ENCODE results near the gene ADAR. TPM values are rescaled to one million over a fixed set of nuclear protein-coding genes. Genes with fewer than 3 reads are reported as not detected.
"Not testable (repeated sequence)": the region's sequence is repeated elsewhere in the genome, so short reads cannot be mapped to it uniquely, and the experiment has no call there.

The ADAR gene
- 178 and 190 TPM in 2 replicates for total RNA-seq (2022)
- Bru-seq, nascent RNA: percentile 90 among the genes with signal in this experiment
- BruChase-seq, experiment 1, labeled RNA remaining after a 2-hour chase: percentile 95 among the genes with signal in this experiment
- percentile 98 among the genes with signal in this experiment for BruChase-seq, experiment 2, labeled RNA remaining after a 6-hour chase
- long read RNA-seq, full-length matches to known transcripts: 30 of 112 reads
- long read RNA-seq, partial matches to known transcripts: 50 of 112 reads
- long read RNA-seq, other reads (novel, unspliced or antisense): 32 of 112 reads

DNA sequence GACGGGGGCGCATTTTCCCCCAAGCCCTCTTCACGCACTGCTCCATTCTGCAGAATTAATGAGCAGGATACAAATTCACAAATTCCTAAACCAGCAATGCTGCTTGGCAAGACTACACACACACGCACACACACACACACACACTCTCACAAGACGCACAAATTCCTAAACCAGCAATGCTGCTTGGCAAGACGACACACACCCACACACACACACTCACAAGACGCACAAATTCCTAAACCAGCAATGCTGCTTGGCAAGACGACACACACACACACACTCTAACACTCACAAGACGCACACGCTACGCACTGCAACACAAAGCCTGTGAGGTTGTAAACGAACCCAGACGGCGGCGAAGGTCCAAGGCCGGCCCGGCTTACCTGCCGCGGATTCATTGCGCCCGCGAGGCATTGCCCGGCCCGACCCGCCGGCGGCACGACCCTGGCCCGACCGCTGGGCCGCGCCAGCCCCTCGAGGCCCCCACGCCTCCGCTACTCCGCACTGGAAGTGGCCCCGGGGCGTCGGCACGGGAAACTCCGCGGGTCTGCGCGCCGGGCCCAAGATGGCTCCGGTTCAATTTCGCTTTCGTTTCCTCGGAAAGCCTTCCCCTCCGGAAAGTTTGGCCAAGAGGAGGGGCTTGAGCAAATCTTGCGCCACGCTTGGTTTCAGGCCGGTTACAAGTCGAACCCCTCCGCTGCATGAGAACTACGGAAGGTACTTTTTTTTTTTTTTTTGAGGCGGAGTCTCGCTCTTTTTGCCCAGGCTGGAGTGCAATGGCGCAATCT lies at the start of gene ADAR:
TSS of gene ADAR (minus strand) at position 578 of the 788 bp plus-strand sequence. CDS start at position 398, 180 bp downstream.
- intact Hi-C loops (cut with micrococcal nuclease; ENCODE audit: unreplicated experiment): loop anchor here (1.0 kb wide), 1 partner anchor 50 kb away; the partner anchor contains the start of gene UBE2Q1
- Mint-ChIP-seq H3K4me3 (ENCODE audit: unreplicated experiment) (peak within 1 kb of the TSS; percentile 88), H3K36me3 (ENCODE audit: insufficient read depth, unreplicated experiment) (peaks cover 34% of the 10 kb centered on the region), H3K27ac (ENCODE audit: unreplicated experiment) (peak within 1 kb of the TSS; percentile 89), H3K9me3 (ENCODE audit: unreplicated experiment) (no peaks in the 10 kb centered on the region), H3K4me1 (ENCODE audit: low read depth, unreplicated experiment) (peaks cover 30% of the 10 kb centered on the region), H3K27me3 (ENCODE audit: insufficient read depth, unreplicated experiment) (no peaks in the 10 kb centered on the region)
- H3K36me3 ChIP-seq (ENCODE audit: control insufficient read depth, insufficient read depth, low read length): no peaks in the 10 kb centered on the region; the same call in 1 of the 2 replicates
- peak within 1 kb of the TSS; percentile 54 for H3K4me3 ChIP-seq (ENCODE audit: low read depth, low read length)
- H3K9me3 ChIP-seq: no peaks in the 10 kb centered on the region
- CTCF ChIA-PET: interaction anchor here (0.6 to 1.3 kb wide), 3 partner anchors 14 to 410 kb away, joined by 3 to 5 read pairs (median 3); no protein-coding TSS in a partner anchor
- H3K27me3 ChIP-seq (replicated peaks; ENCODE audit: control insufficient read depth, insufficient read depth, low read length): no peaks in the 10 kb centered on the region
- BruUV-seq (replicated peaks): TSS peak; percentile 59
- POLR2A ChIA-PET: interaction anchor here (0.6 to 0.8 kb wide), 3 partner anchors 19 to 55 kb away, joined by 3 to 5 read pairs (median 5); no protein-coding TSS in a partner anchor
- DNase-seq: peak; percentile 91 to 95
- TF ChIP-seq, protein P1, sequence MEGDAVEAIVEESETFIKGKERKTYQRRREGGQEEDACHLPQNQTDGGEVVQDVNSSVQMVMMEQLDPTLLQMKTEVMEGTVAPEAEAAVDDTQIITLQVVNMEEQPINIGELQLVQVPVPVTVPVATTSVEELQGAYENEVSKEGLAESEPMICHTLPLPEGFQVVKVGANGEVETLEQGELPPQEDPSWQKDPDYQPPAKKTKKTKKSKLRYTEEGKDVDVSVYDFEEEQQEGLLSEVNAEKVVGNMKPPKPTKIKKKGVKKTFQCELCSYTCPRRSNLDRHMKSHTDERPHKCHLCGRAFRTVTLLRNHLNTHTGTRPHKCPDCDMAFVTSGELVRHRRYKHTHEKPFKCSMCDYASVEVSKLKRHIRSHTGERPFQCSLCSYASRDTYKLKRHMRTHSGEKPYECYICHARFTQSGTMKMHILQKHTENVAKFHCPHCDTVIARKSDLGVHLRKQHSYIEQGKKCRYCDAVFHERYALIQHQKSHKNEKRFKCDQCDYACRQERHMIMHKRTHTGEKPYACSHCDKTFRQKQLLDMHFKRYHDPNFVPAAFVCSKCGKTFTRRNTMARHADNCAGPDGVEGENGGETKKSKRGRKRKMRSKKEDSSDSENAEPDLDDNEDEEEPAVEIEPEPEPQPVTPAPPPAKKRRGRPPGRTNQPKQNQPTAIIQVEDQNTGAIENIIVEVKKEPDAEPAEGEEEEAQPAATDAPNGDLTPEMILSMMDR (IDR thresholded peaks at IDR 0.05; ENCODE audit: insufficient read depth in 1 of 2, low read depth in 1 of 2, low read length in 1 of 2, severe bottlenecking in 1 of 2, unreplicated experiment in 1 of 2): no peak
- peaks cover 7% of the 10 kb centered on the region for H3K4me1 ChIP-seq

GRCh38 chr1:154657556-154657955 lies 49.6 kb upstream of the ADAR start:
- Histone ChIP-seq H3K27me3 (replicated peaks; ENCODE audit: control insufficient read depth, insufficient read depth, low read length) (no peaks in the 10 kb centered on the region), H3K9me3 (no peaks in the 10 kb centered on the region), H3K4me3 (ENCODE audit: low read depth, low read length) (no peak overlapping the region), H3K4me1 (no peaks in the 10 kb centered on the region), H3K36me3 (ENCODE audit: control insufficient read depth, insufficient read depth, low read length) (no peaks in the 10 kb centered on the region)
- DNase-seq: no peak
- Mint-ChIP-seq H3K9me3 (ENCODE audit: unreplicated experiment) (no peaks in the 10 kb centered on the region), H3K4me3 (ENCODE audit: unreplicated experiment) (no peak overlapping the region), H3K27me3 (ENCODE audit: insufficient read depth, unreplicated experiment) (peaks cover 26% of the 10 kb centered on the region), H3K4me1 (ENCODE audit: low read depth, unreplicated experiment) (no peaks in the 10 kb centered on the region), H3K27ac (ENCODE audit: unreplicated experiment) (no peak overlapping the region), H3K36me3 (ENCODE audit: insufficient read depth, unreplicated experiment) (no peaks in the 10 kb centered on the region)
- no TSS peak for BruUV-seq (replicated peaks)
- intact Hi-C loops (cut with micrococcal nuclease; ENCODE audit: unreplicated experiment): no loop called here
- TF ChIP-seq, protein P1 (IDR thresholded peaks at IDR 0.05; ENCODE audit: insufficient read depth in 1 of 2, low read depth in 1 of 2, low read length in 1 of 2, severe bottlenecking in 1 of 2, unreplicated experiment in 1 of 2): no peak
- POLR2A ChIA-PET: no interaction called here
- CTCF ChIA-PET: no interaction called here

DNA sequence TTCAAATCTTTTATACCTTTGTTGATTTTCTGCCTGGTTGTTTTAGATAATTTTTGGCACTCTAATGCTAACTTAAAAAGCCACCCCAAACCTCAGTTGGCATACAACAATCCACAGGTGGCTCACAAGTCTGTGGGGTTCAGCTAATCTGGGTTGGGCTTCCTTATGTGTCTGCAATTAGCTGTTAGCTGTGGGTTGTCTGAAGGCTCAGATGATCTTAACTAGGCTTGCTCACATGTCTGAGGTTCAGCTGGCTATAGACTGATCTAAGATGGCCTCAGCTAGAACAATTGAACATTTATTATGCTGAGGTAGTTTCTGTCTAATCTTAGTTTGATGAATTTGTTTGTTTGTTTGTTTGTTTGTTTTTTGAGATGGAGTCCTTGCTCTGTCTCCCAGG lies 44.9 kb upstream of the ADAR start:
- Histone ChIP-seq H3K9me3 (no peaks in the 10 kb centered on the region), H3K4me1 (no peaks in the 10 kb centered on the region), H3K4me3 (ENCODE audit: low read depth, low read length) (no peak overlapping the region), H3K36me3 (ENCODE audit: control insufficient read depth, insufficient read depth, low read length) (no peaks in the 10 kb centered on the region), H3K27me3 (replicated peaks; ENCODE audit: control insufficient read depth, insufficient read depth, low read length) (no peaks in the 10 kb centered on the region)
- ChIA-PET POLR2A (no interaction called here), CTCF (no interaction called here)
- Mint-ChIP-seq H3K36me3 (ENCODE audit: insufficient read depth, unreplicated experiment) (no peaks in the 10 kb centered on the region), H3K27ac (ENCODE audit: unreplicated experiment) (no peak overlapping the region), H3K9me3 (ENCODE audit: unreplicated experiment) (no peaks in the 10 kb centered on the region), H3K4me3 (ENCODE audit: unreplicated experiment) (no peak overlapping the region), H3K4me1 (ENCODE audit: low read depth, unreplicated experiment) (no peaks in the 10 kb centered on the region), H3K27me3 (ENCODE audit: insufficient read depth, unreplicated experiment) (peaks cover 21% of the 10 kb centered on the region)
- BruUV-seq (replicated peaks): no TSS peak
- no peak for DNase-seq
- TF ChIP-seq, protein P1 (IDR thresholded peaks at IDR 0.05; ENCODE audit: insufficient read depth in 1 of 2, low read depth in 1 of 2, low read length in 1 of 2, severe bottlenecking in 1 of 2, unreplicated experiment in 1 of 2): no peak
- intact Hi-C loops (cut with micrococcal nuclease; ENCODE audit: unreplicated experiment): no loop called here

- BruUV-seq (replicated peaks); CTCF ChIA-PET; POLR2A ChIA-PET: not testable (repeated sequence)
Observed at GRCh38 chr1:154644724-154645123, 36.7 kb upstream of the ADAR start.

More at GRCh38 chr1:154644724-154645123, 36.7 kb upstream of the ADAR start:
- H3K4me3 Mint-ChIP-seq (ENCODE audit: unreplicated experiment); DNase-seq; H3K27me3 Mint-ChIP-seq (ENCODE audit: insufficient read depth, unreplicated experiment); H3K27ac Mint-ChIP-seq (ENCODE audit: unreplicated experiment); intact Hi-C loops (cut with micrococcal nuclease; ENCODE audit: unreplicated experiment); H3K4me1 ChIP-seq; H3K4me3 ChIP-seq (ENCODE audit: low read depth, low read length); H3K27me3 ChIP-seq (replicated peaks; ENCODE audit: control insufficient read depth, insufficient read depth, low read length); H3K36me3 Mint-ChIP-seq (ENCODE audit: insufficient read depth, unreplicated experiment); H3K36me3 ChIP-seq (ENCODE audit: control insufficient read depth, insufficient read depth, low read length); H3K9me3 Mint-ChIP-seq (ENCODE audit: unreplicated experiment); H3K4me1 Mint-ChIP-seq (ENCODE audit: low read depth, unreplicated experiment); H3K9me3 ChIP-seq: not testable (repeated sequence)
